ENCODE measurements around the gene CLEC4C.
A peak's percentile ranks its signal among the peaks of the same experiment; 100 is the strongest.

CLEC4C gene

GRCh38 chr12:7719946-7720730 is 27.0 kb downstream of the CLEC4C start:
- DNase-seq, result no peak

DNA sequence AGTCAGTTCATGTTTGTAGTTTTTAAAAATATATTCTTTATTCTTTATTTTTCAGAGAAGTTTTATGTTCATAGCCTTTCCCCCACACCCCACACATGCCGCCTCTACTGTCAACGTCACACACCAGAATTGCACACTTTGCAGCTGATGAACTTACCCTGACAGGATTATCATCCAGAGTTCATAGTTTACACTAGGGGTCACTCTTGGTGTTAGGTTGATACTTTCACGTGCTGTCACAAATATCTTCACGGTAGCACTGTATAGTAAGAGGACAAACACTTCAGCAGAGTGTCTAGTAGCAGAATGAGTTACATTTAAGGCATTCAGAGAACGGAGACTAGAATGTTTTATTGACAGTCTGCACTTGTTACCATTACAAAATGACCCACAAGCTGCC is 30.8 kb downstream of the CLEC4C start:
- peak in 1 of 2 experiments; percentile 11 for DNase-seq

GRCh38 chr12:7712841-7713442 is 34.2 kb downstream of the CLEC4C start:
- DNase-seq, result no peak

- DNase-seq, result no peak
These were observed 36.0 kb downstream of the CLEC4C start, which contains the start of gene DPPA3 for GRCh38 chr12:7711133-7711532. DPPA3 (plus strand) TSS chr12:7711433; CDS start chr12:7711571, 138 bp downstream.

DNA sequence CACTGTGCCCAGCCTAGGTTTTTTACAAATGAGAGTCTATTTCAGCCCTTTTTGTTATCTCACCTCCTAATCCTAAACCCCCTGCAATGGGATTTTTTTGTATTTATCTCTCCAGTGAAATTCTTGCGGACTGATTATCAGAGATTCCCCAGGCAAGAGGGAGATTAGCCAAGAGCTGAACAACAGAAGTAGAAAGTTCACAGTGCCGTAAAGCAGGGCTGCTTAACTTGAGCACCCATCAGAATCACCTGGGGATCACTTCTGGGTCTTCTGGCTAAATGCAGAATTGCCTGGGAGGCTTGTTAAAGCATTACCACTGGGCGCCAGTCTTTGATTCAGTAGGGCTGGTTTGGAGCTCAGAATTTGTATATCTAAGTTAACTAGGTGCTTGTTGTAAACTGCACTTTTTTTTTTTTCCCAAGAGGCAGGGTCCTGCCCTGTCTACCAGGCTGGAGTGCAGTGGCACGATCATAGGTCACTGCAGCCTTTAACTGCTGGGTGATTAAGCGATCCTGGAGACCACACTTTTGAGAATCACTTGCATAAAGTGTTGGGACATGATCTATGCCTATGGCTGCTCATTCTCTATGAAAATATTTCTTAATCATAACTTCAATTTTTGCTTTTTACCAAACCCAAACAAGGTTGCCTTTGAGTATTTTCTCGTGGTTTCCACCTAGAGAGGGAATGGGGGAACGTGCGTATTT is 37.1 kb downstream of the CLEC4C start:
- DNase-seq, result no peak

DNA sequence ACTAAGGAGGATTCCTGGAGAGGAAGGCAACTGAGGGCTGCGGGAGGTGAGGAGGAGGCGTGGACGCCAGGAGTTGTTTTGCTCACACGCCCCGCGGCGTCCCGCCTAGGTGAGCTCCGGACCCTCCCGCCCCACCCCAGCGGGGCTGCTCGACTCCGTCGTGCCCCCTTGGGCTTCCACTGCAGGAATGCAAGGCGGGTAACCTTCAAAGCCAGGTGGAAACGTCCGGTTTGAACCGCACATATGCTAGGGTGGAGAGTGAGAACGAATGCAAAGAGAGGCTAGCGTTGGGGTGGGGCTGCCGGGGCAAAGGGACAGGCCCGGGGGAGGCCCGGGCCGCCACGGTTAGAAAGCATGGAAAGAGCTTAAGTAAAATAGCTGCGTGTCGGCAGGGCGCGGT is 41.3 kb downstream of the CLEC4C start:
- no peak for DNase-seq

DNA sequence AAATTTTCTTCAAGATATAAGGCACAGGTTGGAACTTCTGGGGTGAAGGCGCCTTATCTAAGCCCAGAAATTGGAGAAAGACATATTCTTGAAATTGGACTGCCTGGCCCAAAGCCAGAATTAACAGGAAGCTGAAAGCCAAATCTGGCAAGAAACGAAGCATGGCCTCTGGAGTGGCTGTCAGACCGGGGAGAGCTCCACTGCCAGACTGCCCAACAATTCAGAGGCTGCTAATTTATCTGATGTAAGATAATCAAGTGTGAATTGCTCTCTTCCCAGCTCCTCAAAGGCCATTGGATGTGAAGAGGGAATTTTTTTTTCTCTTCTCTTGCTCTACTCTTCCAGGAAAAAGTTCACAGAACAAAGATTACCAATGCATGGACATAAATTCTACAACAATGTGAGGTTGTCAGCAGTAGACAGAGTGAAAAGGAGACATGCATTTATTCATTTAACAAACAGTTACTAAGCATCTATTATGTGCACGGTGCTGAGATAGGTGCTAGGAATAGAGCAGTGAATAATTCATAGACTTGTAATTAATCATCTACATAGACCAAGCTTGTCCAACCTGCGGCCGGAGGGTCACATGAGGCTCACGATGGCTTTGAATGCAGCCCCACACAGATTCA is 51.5 kb downstream of the CLEC4C start, which contains the start of gene GDF3:
Gene GDF3, minus strand, starts transcription at position 210 of the 632 bp plus-strand sequence. Its CDS starts 47 bp downstream, at position 163.
- DNase-seq, result no peak

GRCh38 chr12:7695237-7695560 is 52.0 kb downstream of the CLEC4C start:
- no peak for DNase-seq

GRCh38 chr12:7694556-7695236 is 52.5 kb downstream of the CLEC4C start:
- DNase-seq, result no peak

GRCh38 chr12:7693793-7694192 is 53.4 kb downstream of the CLEC4C start:
- no peak for DNase-seq

DNA sequence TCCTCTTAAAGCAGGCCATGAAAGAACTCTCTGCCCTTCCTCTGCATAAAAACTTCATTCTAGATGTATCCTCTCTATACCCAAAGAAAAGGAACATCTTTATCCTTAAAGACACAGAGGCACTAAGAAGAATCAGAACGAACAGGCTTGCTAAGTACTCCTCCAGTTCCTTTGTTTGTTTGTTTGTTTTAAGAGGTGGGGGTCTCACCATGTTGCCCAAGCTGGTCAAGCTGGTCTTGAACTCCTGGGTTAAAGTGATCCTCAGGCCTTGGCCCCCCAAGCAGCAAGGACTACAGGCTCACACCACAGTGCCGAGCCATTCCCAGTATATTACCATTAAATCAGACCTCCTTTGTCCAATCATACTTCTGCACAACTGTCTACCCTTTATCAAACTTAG is 65.6 kb downstream of the CLEC4C start:
- DNase-seq, result no peak
